HG02642 (cell line): ENCODE results near the gene LRRC43.
"Not testable (repeated sequence)": the region's sequence is repeated elsewhere in the genome, so short reads cannot be mapped to it uniquely, and the experiment has no call there.

ENCODE experiments used
- ATAC-seq: cut with Tn5 transposase; IDR thresholded peaks from one replicate; pipeline ENCODE4 v1.9.1; 2021; ENCODE audit warnings: mild to moderate bottlenecking; ENCODE audit not compliant: unreplicated experiment, poor library complexity

LRRC43 gene

DNA sequence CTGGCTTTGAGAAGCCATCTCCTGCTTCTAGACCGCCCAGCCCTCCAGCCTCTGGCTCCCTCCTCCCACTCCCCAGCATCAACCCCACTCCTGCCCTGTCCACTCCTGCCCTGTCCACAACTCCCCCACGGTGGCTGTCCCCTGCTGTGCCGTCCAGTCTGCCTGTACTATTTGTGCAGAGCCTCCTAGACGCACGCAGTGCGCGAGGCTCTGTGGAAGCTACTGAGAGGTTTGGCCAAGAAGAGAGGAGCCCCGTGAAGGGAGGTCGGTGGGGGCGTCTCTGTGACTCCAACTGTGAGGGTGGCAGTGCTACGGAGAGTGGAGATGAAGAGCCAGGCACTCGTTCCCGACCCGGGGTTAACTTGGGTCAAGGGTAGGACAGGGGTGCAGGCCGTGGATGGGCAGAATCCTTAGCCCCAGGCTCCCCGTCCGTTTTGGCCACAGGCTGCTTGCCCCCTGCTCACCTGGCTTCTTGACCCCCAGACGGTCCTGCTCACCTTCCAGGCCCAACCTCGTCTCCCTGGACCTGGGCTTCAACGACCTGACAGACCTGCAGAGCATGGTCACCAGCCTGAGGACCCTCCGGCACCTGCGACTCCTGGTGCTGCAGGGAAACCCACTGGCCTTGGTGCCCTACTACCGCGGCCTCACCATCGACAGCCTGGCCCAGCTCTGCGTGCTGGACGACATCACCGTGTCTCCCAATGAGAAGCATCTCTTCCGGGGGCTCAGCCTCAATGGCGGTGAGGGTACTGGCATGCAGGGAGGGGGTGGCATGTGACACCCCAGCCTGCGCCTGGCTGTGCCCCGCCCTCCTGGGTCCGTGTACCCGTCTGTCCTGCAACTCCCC lies 6.9 kb downstream of the LRRC43 start:
- ATAC-seq = no peak

GRCh38 chr12:122190842-122191668 lies 8.1 kb downstream of the LRRC43 start:
- ATAC-seq = no peak

DNA sequence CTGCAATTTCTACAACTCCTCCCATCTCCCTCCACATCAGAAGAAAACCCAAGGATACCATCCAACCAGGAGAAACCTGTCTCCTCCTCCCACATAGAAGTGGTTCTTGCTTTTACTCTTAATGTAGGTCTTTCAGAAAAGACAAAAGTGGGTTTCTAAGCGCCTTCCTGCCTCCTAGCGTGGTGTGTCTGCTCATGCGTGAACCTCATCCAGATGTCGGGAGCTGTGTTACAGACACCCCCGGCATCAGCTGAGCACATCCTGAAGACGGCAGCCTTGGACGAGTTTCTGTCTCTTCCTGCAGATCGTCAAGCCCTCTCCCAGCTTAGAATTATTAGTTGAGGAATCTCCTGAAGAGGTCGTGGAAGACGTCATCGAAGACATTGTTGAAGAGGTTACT lies 9.5 kb downstream of the LRRC43 start:
- no peak for ATAC-seq

DNA sequence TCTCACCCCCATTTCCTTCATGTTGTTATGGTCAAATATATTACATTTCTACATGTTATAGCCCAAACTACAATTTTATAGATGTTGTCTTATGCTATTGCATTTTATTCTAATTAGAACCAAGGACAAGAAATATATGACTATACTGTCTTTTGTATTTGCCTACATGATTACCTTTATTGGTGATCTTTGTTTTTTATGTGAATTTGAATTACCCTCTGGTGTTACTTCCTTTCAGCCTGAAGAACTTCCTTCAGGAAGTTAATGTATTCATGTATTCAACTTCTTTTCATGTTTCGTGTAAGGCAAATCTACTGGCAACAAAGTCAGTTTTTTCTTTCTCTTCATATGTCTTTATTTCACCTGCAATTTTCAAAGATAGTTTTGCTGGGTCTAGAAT lies 11.9 kb downstream of the LRRC43 start:
- ATAC-seq = no peak

DNA sequence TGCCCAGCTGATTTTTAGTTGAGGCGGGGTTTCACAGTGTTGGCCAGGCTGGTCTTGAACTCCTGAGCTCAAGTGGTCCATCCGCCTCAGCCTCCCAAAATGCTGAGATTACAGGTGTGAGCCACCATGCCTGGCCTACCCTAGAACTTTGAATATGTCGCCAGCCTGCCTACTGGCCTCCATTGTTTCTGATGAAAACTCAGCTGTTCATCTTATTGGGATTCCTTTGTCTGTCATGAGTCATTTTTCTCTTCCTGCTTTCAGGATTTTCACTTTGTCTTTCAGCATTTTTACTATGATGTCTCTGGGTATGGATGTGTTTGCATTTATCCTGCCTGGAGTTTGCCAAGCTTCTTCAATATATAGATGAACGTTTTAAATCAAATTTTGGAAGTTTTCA lies 12.5 kb downstream of the LRRC43 start:
- no peak for ATAC-seq

- no peak for ATAC-seq
Measured at GRCh38 chr12:122197612-122197966, 14.7 kb downstream of the LRRC43 start.

DNA sequence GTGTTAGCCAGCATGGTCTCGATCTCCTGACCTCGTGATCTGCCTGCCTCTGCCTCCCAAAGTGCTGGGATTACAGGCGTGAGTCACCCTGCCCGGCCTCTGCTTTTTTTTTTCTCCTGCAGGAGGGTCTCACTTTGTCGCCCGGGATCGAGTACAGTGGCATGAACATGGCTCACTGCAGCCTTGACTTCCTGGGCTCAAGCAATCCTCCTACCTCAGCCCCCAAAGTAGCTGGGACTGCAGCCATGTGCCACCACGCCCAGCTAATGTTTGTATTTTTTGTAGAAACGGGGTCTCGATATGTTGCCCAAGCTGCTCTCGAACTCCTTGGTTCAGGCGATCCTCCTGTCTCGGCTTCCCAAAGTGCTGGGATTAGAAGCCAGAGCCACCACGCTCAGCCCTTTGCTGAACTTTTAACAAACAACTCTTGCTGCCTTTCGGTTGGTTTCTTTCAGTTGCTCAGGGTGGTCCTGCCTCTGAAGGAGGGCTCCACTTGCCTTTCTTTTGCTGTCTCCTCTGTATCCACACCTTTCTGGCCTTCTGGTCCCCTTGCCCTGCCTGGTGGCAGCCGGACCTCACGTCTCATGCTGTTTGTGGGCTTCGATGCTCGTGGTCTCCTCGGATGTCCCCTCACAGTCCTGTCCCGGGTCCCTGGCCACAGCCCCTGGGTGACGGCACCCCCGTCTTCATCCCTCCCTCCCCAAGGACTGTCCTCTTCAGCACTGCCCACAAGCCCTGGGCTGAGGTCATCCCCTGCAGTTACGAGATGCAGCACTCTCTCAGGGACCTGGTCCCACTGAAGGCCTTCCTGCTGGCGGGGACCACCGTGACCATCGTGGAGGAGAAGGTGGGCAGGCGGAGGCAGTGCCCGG lies 16.8 kb downstream of the LRRC43 start:
- no peak for ATAC-seq

GRCh38 chr12:122200541-122201175 lies 17.7 kb downstream of the LRRC43 start:
- ATAC-seq = no peak

DNA sequence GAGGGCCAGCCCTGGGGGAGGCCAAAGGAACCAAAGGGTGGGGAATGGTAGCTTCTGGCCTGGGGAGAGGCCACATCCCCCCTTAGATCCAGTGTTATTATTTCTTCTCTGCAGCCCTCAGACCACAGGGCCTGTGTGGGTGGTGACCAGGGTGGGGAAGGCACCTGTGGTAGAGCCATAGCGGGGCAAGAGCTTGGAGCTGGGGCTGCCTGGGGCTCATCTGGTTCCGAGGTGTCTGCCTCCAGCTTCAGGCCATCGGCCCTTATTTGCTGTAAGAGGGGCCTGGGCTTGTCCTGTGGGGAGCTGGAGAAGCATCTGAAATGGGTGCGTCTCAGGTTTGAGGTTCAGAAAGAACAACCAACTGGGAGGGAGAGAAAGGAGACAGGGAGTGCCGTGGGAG lies 18.5 kb downstream of the LRRC43 start:
- ATAC-seq = no peak

- no peak for ATAC-seq
Measured at GRCh38 chr12:122202017-122202416, 19.1 kb downstream of the LRRC43 start.

- not testable (repeated sequence) for ATAC-seq
Measured at GRCh38 chr12:122202811-122203210, 19.9 kb downstream of the LRRC43 start.

DNA sequence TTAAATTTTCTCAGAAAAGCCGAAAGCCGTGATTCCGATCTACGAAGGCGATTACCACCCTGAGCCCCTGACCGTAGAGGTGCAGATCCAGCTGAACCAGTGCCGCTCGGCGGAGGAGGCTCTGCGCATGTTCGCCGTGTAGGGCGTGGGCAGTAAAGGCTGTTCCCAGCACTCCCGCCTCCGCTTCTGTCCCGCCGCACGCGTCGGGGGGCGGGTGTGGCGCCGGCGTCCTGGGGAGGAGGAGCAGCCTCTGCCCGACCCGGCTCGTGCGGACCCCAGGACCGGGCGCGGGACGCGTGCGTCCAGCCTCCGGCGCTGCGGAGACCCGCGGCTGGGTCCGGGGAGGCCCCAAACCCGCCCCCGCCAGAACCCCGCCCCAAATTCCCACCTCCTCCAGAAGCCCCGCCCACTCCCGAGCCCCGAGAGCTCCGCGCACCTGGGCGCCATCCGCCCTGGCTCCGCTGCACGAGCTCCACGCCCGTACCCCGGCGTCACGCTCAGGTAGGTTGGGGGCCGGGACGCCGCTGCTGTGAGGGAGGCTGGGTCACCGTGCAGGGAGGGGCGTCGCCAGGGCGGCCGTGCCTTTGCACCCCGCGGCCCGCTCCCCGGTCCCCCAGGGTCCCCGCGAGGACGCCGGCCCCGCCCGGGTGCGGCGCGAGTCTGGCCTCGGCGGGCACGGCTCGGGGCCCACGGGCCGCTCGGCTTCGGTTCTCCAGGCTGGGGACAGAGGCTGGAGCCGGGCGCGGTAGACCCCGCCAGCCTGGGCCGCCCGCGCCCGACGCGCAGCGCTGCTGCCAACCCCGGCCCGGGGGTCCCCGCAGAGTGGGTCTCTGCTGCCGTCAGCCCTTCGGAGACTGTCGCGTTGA lies 20.6 kb downstream of the LRRC43 start, which contains the start of gene B3GNT4:
Gene B3GNT4, plus strand, starts transcription at position 409 of the 866 bp plus-strand sequence. CDS start 910 bp downstream, outside the sequence.
- ATAC-seq = no peak

DNA sequence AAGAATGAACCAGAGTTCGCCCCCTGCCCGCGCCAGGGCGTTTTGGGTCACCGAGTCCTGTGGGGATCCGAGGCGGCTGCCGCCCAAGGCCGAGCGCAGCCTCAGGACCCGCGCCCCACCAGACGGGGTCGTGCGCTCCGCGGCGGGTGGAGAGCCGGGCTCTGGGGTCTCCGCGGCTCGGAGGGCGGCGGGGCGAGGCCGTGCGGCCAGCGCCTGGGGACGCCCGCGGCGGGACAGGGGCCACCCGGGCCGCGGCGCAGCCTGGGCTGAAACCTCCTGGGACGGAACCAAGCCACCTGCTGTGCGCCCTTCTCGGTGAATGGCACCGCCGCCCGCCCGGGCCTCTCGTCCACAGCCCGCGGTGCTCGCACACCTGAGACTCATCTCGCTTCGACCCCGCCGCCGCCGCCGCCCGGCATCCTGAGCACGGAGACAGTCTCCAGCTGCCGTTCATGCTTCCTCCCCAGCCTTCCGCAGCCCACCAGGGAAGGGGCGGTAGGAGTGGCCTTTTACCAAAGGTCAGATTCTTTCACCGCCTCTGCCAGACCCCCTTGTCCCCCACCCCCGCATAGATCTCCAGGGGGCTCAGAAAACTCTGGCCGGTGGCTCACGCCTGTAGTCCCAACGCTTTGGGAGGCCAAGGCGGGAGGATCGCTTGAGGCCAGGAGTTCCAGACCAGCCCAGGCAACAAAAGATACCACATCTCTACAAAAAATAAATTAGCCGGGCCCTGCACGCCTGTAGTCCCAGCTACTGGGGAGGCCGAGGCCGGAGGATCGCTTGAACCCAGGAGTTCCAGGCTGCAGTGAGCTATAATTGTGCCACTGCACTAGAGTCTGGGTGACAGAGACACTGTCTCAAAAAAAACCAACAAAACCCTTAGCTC lies 21.5 kb downstream of the LRRC43 start:
- ATAC-seq = no peak

- ATAC-seq = no peak
Measured at GRCh38 chr12:122205053-122205925, 22.4 kb downstream of the LRRC43 start.

DNA sequence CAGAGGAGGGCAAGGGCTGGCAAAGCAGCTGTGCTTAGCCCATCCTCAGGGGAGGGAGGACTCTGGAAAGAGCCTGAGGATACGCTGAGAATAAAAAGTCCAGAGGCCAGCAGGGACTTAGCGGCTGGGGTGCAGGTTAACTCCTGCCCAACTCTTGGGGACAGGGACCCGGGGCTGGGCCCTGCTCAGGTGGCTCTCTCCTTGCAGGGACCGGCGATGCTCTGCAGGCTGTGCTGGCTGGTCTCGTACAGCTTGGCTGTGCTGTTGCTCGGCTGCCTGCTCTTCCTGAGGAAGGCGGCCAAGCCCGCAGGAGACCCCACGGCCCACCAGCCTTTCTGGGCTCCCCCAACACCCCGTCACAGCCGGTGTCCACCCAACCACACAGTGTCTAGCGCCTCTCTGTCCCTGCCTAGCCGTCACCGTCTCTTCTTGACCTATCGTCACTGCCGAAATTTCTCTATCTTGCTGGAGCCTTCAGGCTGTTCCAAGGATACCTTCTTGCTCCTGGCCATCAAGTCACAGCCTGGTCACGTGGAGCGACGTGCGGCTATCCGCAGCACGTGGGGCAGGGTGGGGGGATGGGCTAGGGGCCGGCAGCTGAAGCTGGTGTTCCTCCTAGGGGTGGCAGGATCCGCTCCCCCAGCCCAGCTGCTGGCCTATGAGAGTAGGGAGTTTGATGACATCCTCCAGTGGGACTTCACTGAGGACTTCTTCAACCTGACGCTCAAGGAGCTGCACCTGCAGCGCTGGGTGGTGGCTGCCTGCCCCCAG lies 23.4 kb downstream of the LRRC43 start:
- no peak for ATAC-seq

- no peak for ATAC-seq
Measured at GRCh38 chr12:122206976-122207375, 24.1 kb downstream of the LRRC43 start.
